ENCODE results near the gene KIF19.

DNA sequence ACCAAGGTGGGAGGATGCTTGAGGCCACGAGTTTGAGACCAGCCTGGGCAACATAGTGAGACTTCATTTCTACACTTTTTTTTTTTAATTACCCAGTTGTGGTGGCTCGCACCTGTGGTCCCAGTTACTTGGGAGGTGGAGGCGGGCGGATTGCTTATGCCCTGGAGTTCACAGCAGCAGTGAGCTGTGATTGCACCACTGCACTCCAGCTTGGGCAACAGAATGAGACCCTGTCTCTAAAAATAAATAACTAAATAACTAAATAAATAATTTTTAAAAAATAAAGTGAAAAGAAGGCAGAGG, 42.7 kb upstream of the KIF19 start:
- TF ChIP-seq, protein P1, sequence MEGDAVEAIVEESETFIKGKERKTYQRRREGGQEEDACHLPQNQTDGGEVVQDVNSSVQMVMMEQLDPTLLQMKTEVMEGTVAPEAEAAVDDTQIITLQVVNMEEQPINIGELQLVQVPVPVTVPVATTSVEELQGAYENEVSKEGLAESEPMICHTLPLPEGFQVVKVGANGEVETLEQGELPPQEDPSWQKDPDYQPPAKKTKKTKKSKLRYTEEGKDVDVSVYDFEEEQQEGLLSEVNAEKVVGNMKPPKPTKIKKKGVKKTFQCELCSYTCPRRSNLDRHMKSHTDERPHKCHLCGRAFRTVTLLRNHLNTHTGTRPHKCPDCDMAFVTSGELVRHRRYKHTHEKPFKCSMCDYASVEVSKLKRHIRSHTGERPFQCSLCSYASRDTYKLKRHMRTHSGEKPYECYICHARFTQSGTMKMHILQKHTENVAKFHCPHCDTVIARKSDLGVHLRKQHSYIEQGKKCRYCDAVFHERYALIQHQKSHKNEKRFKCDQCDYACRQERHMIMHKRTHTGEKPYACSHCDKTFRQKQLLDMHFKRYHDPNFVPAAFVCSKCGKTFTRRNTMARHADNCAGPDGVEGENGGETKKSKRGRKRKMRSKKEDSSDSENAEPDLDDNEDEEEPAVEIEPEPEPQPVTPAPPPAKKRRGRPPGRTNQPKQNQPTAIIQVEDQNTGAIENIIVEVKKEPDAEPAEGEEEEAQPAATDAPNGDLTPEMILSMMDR (conservative IDR thresholded peaks at IDR 0.05): no peak
- no peak for TF ChIP-seq EZH2 (IDR thresholded peaks at IDR 0.05; ENCODE audit: low read depth)
